NCI-H748 (cell line): Measurements from ENCODE around the gene TMCC1.
"Not testable (repeated sequence)": the region's sequence is repeated elsewhere in the genome, so short reads cannot be mapped to it uniquely, and the experiment has no call there.

ENCODE experiments used
- DNase-seq: peaks from one replicate; lab custom pipeline; 2025; ENCODE audit not compliant: unreplicated experiment; lab: John Stamatoyannopoulos, UW

The TMCC1 gene

GRCh38 chr3:129612534-129613366, 280.8 kb downstream of the TMCC1 start:
- DNase-seq, result no peak

- DNase-seq, result no peak
Measured at GRCh38 chr3:129611812-129612533, 281.5 kb downstream of the TMCC1 start.

- no peak for DNase-seq
Measured at GRCh38 chr3:129611446-129611800, 282.1 kb downstream of the TMCC1 start.

GRCh38 chr3:129610794-129611445, 282.6 kb downstream of the TMCC1 start:
- not testable (repeated sequence) for DNase-seq

GRCh38 chr3:129610276-129610675, 283.2 kb downstream of the TMCC1 start:
- DNase-seq, result no peak

- DNase-seq, result no peak
Measured at GRCh38 chr3:129609591-129610182, 283.8 kb downstream of the TMCC1 start.

GRCh38 chr3:129608936-129609590, 284.4 kb downstream of the TMCC1 start:
- DNase-seq, result no peak

- DNase-seq, result peak; percentile 23
Measured at GRCh38 chr3:129608087-129608935, 285.2 kb downstream of the TMCC1 start.

- DNase-seq, result no peak
Measured at GRCh38 chr3:129607391-129608068, 286.0 kb downstream of the TMCC1 start.

GRCh38 chr3:129606636-129607390, 286.7 kb downstream of the TMCC1 start, which contains the start of gene PLXND1:
Gene PLXND1 (minus strand): TSS chr3:129606676. CDS start chr3:129606639, 37 bp downstream.
- DNase-seq, result peak; percentile 61

- DNase-seq, result peak; percentile 44
Measured at GRCh38 chr3:129605922-129606635, 287.4 kb downstream of the TMCC1 start.

- DNase-seq, result peak; percentile 66
Measured at GRCh38 chr3:129605203-129605921, 288.1 kb downstream of the TMCC1 start.

GRCh38 chr3:129604767-129605166, 288.7 kb downstream of the TMCC1 start:
- DNase-seq, result peak; percentile 21

- no peak for DNase-seq
Measured at GRCh38 chr3:129603991-129604749, 289.3 kb downstream of the TMCC1 start.

- no peak for DNase-seq
Measured at GRCh38 chr3:129603561-129603942, 290.0 kb downstream of the TMCC1 start.

GRCh38 chr3:129602730-129603560, 290.6 kb downstream of the TMCC1 start:
- no peak for DNase-seq
